K562 (cell line): ENCODE measurements around the gene KAZALD1. TPM values are rescaled to one million over a fixed set of nuclear protein-coding genes. Genes with fewer than 3 reads are reported as not detected.

Experiments used
- ARID4B ChIP-seq: sonication (generic); formaldehyde crosslinking; IDR thresholded peaks from 2 replicates; pipeline ENCODE4 v1.8.0; 2022; ENCODE audit warnings: mild to moderate bottlenecking, missing genetic modification reagents
- ATF6 ChIP-seq: sonication (generic); formaldehyde crosslinking; IDR thresholded peaks from 2 replicates; pipeline ENCODE4 v1.4.0; 2020; ENCODE audit warnings: mild to moderate bottlenecking, missing genetic modification reagents
- BACH1 ChIP-seq: fragments of 200-800 bp; sonication (Bioruptor generic); IDR thresholded peaks from 2 replicates; pipeline ENCODE4 v1.6.1; 2016; ENCODE audit warnings: missing genetic modification characterization, missing compliant biosample characterization
- EP400 ChIP-seq: fragments of 450-650 bp; IDR thresholded peaks from 2 replicates; pipeline ENCODE4 v1.6.1; 2017; ENCODE audit warnings: antibody characterized with exemption, mild to moderate bottlenecking, moderate library complexity
- GABPA ChIP-seq: fragments of 200-800 bp; sonication (Bioruptor generic); conservative IDR thresholded peaks from 2 replicates; pipeline ENCODE4 v1.6.1; 2016; ENCODE audit warnings: low read depth, missing genetic modification characterization, missing compliant biosample characterization
- HCFC1 ChIP-seq: IDR thresholded peaks from 2 replicates; pipeline ENCODE4 v1.6.1; 2012; ENCODE audit warnings: low read depth, low read length, improper control_type of control experiment
- HMGXB4 ChIP-seq: sonication (generic); formaldehyde crosslinking; IDR thresholded peaks from 2 replicates; pipeline ENCODE4 v1.8.1; 2023; ENCODE audit warnings: mild to moderate bottlenecking, missing genetic modification reagents
- MAFK ChIP-seq: IDR thresholded peaks from 2 replicates; pipeline ENCODE4 v1.6.1; 2011; ENCODE audit warnings: low read length, improper control_type of control experiment
- MCM7 ChIP-seq, 2 experiments: fragments of 450-650 bp; IDR thresholded peaks; 2 replicates each; pipeline ENCODE4 v1.6.1; 2016 to 2018
- PHF8 ChIP-seq: fragments of 200-600 bp; sonication (generic); IDR thresholded peaks from 2 replicates; pipeline ENCODE4 v1.6.1; 2012; ENCODE audit warnings: mixed run types, mild to moderate bottlenecking, inconsistent platforms, low read length, moderate library complexity, borderline replicate concordance
- POLR2AphosphoS2 ChIP-seq: IDR thresholded peaks from 2 replicates; pipeline ENCODE4 v1.6.1; 2012; ENCODE audit warnings: low read length, improper control_type of control experiment
- POLR2B ChIP-seq: fragments of 450-650 bp; IDR thresholded peaks from 2 replicates; pipeline ENCODE4 v1.6.1; 2018; ENCODE audit warnings: low read depth; ENCODE audit not compliant: partially characterized antibody
- THAP7 ChIP-seq: fragments of 250-450 bp; sonication (Bioruptor Pico); IDR thresholded peaks from 2 replicates; pipeline ENCODE4 v1.5.0; 2021
- TRIM28 ChIP-seq: fragments of 450-650 bp; IDR thresholded peaks from 2 replicates; pipeline ENCODE4 v1.6.1; 2017
- WHSC1 ChIP-seq: IDR thresholded peaks from one replicate; pipeline ENCODE4 v1.6.1; 2012; ENCODE audit warnings: low read length, control low read depth, inconsistent platforms
- ZNF561 ChIP-seq: fragments of 450-650 bp; formaldehyde crosslinking; conservative IDR thresholded peaks from 2 replicates; pipeline ENCODE4 v1.4.0; 2020; ENCODE audit warnings: mild to moderate bottlenecking, moderate library complexity
- ZNF76 ChIP-seq: fragments of 250-450 bp; sonication (Bioruptor Pico); IDR thresholded peaks from 2 replicates; pipeline ENCODE4 v1.4.0; 2020; ENCODE audit warnings: mild to moderate bottlenecking, moderate library complexity, borderline replicate concordance
- polyA plus RNA-seq, 8 experiments: library from polyadenylated mRNA; depleted of rRNA in 4 of 8; stranded (reverse) in 5 of 8; unstranded in 3 of 8; fragments of >200 nt; fragmentation: Nextera tagmentation in 2 of 8; fragmentation: Illumina TruSeq in 1 of 8; extraction: Ambion mirVana in 2 of 8; extraction: Trizol in 1 of 8; gene quantifications; 2 replicates each; pipeline versions ENCODE4 v1.2.1 to v1.2.3, GENCODE V29; 2011 to 2014; ENCODE audit warnings: inconsistent platforms in 1 of 8, missing spikeins in 1 of 8
- total RNA-seq, 7 experiments: library from RNA; depleted of rRNA in 6 of 7; stranded (reverse); fragments of >200 nt in 6 of 7; fragmentation: Illumina TruSeq in 2 of 7; extraction: Trizol in 2 of 7; gene quantifications; 2 replicates each; pipeline versions ENCODE4 v1.2.1 to v1.2.3, GENCODE V29; 2011 to 2021; ENCODE audit warnings: low replicate concordance in 1 of 7

The KAZALD1 gene
- total and polyA plus RNA-seq, 9 of the 15 experiments (the other 6 are each of a cell fraction or from before 2014, with no cell fraction given) = 0.15 to 10.0 (median 4.9) TPM

GRCh38 chr10:101062232-101063049, 652 bp downstream of the KAZALD1 start (continued):
- TF ChIP-seq WHSC1 (no peak), MAFK (no peak), POLR2B (no peak), HMGXB4 (no peak), EP400 (0 out of 2 replicates have a peak, but pooled peaks have one; percentile 33), ZNF76 (CRISPR knock-in tag) (no peak), POLR2AphosphoS2 (no peak), ATF6 (CRISPR knock-in tag) (0 out of 2 replicates have a peak, but pooled peaks have one; percentile 16), ARID4B (CRISPR knock-in tag) (peak; percentile 32; the same call in 1 of the 2 replicates), THAP7 (CRISPR knock-in tag) (no peak), PHF8 (peak; percentile 45; the same call in 1 of the 2 replicates), TRIM28 (no peak), HCFC1 (no peak), GABPA (tag) (no peak), ZNF561 (no peak), MCM7 (IDR thresholded peaks at IDR 0.05) (no peak), BACH1 (tag) (no peak)
